ACC112 (cell line): ENCODE measurements around the gene UBL4B.

Experiments
- H2AFZ ChIP-seq: fragments of 200-600 bp; sonication (generic); one replicate; pipeline ENCODE4 v1.6.0; 2017; ENCODE audit warnings: antibody characterized with exemption, low read length; ENCODE audit not compliant: unreplicated experiment
- H3K27ac ChIP-seq: fragments of 200-600 bp; sonication (generic); 2 replicates; pipeline ENCODE4 v1.5.1; 2014; ENCODE audit warnings: low read depth, mild to moderate bottlenecking, antibody characterized with exemption, low read length, moderate library complexity
- H3K27me3 ChIP-seq: fragments of 200-600 bp; sonication (generic); 2 replicates; pipeline ENCODE4 v1.6.1; 2014; ENCODE audit warnings: mild to moderate bottlenecking, antibody characterized with exemption, low read length, moderate library complexity, mixed read lengths; ENCODE audit not compliant: insufficient read depth
- H3K36me3 ChIP-seq: fragments of 200-600 bp; sonication (generic); 2 replicates; pipeline ENCODE4 v1.6.1; 2016; ENCODE audit warnings: mild to moderate bottlenecking, antibody characterized with exemption, low read length, moderate library complexity, mixed read lengths; ENCODE audit not compliant: insufficient read depth
- H3K4me1 ChIP-seq: fragments of 200-600 bp; sonication (generic); one replicate; pipeline ENCODE4 v1.6.1; 2016; ENCODE audit warnings: low read length, mixed read lengths; ENCODE audit not compliant: insufficient read depth, unreplicated experiment, control insufficient read depth
- H3K4me3 ChIP-seq: fragments of 200-600 bp; sonication (generic); 2 replicates; pipeline ENCODE4 v1.5.1; 2014; ENCODE audit warnings: mild to moderate bottlenecking, low read depth, low read length
- H3K79me2 ChIP-seq: fragments of 200-600 bp; sonication (generic); one replicate; pipeline ENCODE4 v1.6.0; 2016; ENCODE audit warnings: low read length; ENCODE audit not compliant: control insufficient read depth, unreplicated experiment, insufficient read depth

UBL4B gene

DNA sequence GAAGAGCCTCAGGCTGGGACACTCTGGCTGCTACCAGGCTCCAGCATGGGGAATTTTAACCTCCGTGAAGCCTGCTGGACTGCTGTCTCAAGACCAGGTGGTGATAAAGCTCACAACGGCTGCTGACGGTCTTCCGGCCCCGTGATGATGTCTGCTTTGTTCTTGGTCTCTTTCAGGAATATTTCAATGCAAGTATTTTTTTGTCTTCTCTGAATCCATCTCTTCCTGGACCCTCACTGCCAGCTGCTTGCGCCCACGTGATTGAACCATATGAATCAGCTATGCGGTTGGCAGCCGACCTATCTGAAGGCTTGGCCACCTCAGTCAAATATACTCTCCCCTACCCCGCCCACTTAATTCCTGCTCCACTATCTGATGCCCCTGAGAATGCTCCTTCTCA lies 23.4 kb downstream of the UBL4B start:
- no peaks in the 10 kb centered on the region for H3K36me3 ChIP-seq
- no peak overlapping the region for H3K4me3 ChIP-seq
- H3K27me3 ChIP-seq = peaks cover 67% of the 10 kb centered on the region
- H2AFZ ChIP-seq = no peak overlapping the region
- no peaks in the 10 kb centered on the region for H3K4me1 ChIP-seq
- no peaks in the 10 kb centered on the region for H3K79me2 ChIP-seq
- no peak overlapping the region for H3K27ac ChIP-seq

- Histone ChIP-seq H2AFZ (no peak overlapping the region), H3K27me3 (peaks cover 73% of the 10 kb centered on the region), H3K4me3 (no peak overlapping the region), H3K36me3 (no peaks in the 10 kb centered on the region), H3K4me1 (no peaks in the 10 kb centered on the region), H3K27ac (no peak overlapping the region), H3K79me2 (no peaks in the 10 kb centered on the region)
Measured at GRCh38 chr1:110136911-110137310, 24.7 kb downstream of the UBL4B start.

DNA sequence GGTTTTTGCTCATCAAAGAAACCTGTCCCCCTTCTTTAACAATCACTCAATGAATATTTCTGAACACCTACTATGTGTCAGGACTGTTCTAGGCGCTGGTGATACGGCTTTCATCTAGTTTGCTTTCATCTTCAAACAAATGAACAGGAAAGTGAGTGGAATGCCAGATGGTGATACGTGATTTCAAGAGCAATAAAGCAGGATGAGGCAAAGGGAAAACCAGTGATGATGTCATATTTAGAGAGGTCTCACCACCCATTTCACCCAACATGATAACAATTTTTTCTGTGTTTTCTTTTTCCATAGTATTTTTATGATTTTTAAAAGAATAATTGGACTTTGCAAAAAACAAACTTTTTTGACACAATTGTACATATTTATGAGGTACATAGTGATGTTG lies 26.7 kb downstream of the UBL4B start:
- no peak overlapping the region for H2AFZ ChIP-seq
- no peak overlapping the region for H3K4me3 ChIP-seq
- H3K36me3 ChIP-seq = no peaks in the 10 kb centered on the region
- H3K27ac ChIP-seq = no peak overlapping the region
- H3K4me1 ChIP-seq = no peaks in the 10 kb centered on the region
- H3K79me2 ChIP-seq = no peaks in the 10 kb centered on the region
- peaks cover 91% of the 10 kb centered on the region for H3K27me3 ChIP-seq

DNA sequence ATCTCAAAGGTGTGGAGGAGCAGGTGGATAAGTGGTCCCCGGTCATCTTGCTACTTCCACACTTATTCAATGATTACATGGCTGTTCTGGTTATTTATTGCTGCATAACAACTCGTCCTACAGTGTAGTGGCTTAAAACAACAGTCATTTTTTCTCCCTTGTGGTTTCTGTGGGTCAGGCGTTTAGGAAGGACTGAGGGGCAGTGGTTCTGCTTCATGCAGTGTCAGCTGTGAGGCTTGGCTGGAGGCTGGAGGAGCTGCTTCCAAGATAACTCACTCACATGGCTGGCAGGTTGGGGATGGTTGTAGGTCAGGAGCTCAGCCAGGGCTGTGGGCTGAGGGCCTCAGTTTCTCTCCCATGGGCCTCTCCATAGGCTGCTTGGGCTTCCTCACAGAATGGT lies 32.1 kb downstream of the UBL4B start:
- Histone ChIP-seq H2AFZ (no peak overlapping the region), H3K36me3 (no peaks in the 10 kb centered on the region), H3K4me3 (no peak overlapping the region), H3K4me1 (no peaks in the 10 kb centered on the region), H3K27ac (no peak overlapping the region), H3K27me3 (peaks cover 98% of the 10 kb centered on the region), H3K79me2 (no peaks in the 10 kb centered on the region)

- H3K36me3 ChIP-seq = no peaks in the 10 kb centered on the region
- peaks cover 90% of the 10 kb centered on the region for H3K27me3 ChIP-seq
- no peak overlapping the region for H3K4me3 ChIP-seq
- H3K4me1 ChIP-seq = peaks cover 6% of the 10 kb centered on the region
- H3K79me2 ChIP-seq = no peaks in the 10 kb centered on the region
- H2AFZ ChIP-seq = no peak overlapping the region
- no peak overlapping the region for H3K27ac ChIP-seq
Measured at GRCh38 chr1:110148961-110149360, 36.7 kb downstream of the UBL4B start.

DNA sequence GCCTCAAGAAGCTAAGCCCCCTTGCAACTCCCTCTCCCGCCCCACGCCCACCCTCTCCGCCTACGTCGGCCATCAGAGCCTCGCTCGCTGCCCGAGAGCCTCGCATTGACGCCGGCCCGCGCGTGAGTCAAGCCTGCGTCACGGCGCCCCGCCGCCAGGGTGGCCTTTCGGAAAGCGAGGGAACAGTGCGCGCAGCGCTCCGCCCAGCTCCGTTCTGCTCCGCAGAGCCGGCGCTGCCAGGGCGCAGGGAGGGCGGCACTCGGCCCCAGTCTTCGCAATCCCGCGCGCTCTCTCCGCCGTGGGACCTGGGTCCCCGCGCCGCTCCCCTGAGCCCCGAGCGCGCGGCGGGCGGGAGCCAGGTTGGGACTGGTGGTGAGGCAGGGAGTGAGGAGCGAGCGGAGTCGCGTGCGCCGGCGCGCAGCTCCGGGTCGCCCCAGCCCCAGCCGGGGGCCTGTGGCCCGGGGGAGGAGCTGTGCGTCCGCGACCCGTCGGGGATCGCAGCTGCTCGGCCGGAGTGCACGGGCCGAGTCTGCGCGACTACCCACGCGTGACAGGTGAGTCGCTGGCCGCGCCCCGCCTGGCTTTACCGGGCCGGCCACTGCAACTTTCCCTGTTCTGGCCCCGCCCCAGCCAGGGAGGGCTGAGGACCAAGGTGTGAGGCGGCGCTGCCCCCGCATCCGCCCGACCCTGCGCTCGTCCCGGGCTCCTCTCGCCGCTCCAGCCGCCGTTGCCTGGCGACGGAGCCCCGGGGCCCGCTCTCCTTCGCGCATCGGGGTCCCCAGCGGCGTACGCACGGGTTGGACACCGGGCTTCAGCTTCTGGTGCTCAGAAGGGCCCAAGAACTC lies 38.3 kb downstream of the UBL4B start, which contains the start of gene SLC6A17:
Gene SLC6A17, plus strand, starts transcription at position 165 of the 845 bp plus-strand sequence. CDS start 16,436 bp downstream, outside the sequence.
- no peak within 1 kb of the TSS for H3K27ac ChIP-seq
- H3K27me3 ChIP-seq = peaks cover 90% of the 10 kb centered on the region
- H3K4me1 ChIP-seq = peaks cover 6% of the 10 kb centered on the region
- H3K4me3 ChIP-seq = peak within 1 kb of the TSS; percentile 84
- H3K79me2 ChIP-seq = no peaks in the 10 kb centered on the region
- H2AFZ ChIP-seq = peak within 1 kb of the TSS; percentile 40
- H3K36me3 ChIP-seq = no peaks in the 10 kb centered on the region

- Histone ChIP-seq H3K36me3 (no peaks in the 10 kb centered on the region), H2AFZ (peak overlapping the region; percentile 40), H3K27me3 (peaks cover 89% of the 10 kb centered on the region), H3K27ac (no peak overlapping the region), H3K4me1 (peaks cover 6% of the 10 kb centered on the region), H3K4me3 (peak overlapping the region; percentile 84), H3K79me2 (no peaks in the 10 kb centered on the region)
Measured at GRCh38 chr1:110151175-110151669, 39.0 kb downstream of the UBL4B start.

DNA sequence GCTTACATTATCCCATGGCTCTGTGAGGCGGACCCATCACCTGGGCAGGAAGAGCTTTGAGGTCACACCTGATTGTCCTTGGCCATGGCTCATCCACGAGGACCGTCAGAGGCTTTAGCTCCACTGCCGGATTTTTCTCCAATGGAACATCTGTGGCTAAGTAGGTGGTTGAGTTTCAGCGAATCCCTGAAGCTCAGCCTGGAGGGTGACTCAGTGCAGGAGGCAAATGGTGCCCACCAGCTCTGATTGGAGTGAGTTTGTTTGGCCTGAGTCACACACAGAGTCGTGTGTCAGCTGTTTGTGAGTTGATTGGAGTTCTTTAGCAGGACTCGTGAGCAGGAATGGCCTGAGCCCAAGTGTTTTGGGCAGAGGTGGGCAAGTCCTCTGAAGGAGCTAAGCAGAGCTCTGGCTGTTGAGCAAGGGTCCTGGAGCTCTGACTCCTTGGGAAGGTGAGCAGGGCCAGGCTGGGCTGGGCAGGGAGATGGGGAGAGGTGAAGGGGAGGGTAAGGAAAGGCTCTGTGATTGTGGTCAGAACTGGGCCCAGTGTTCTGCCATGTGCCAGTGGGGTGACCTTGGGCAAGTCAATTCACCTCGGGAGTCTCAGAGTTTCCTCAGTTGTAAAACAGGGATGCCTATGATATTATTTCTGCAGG lies 40.0 kb downstream of the UBL4B start:
- Histone ChIP-seq H3K4me1 (peaks cover 6% of the 10 kb centered on the region), H3K79me2 (no peaks in the 10 kb centered on the region), H3K4me3 (no peak overlapping the region), H3K27me3 (peaks cover 88% of the 10 kb centered on the region), H3K36me3 (no peaks in the 10 kb centered on the region), H2AFZ (no peak overlapping the region), H3K27ac (no peak overlapping the region)

DNA sequence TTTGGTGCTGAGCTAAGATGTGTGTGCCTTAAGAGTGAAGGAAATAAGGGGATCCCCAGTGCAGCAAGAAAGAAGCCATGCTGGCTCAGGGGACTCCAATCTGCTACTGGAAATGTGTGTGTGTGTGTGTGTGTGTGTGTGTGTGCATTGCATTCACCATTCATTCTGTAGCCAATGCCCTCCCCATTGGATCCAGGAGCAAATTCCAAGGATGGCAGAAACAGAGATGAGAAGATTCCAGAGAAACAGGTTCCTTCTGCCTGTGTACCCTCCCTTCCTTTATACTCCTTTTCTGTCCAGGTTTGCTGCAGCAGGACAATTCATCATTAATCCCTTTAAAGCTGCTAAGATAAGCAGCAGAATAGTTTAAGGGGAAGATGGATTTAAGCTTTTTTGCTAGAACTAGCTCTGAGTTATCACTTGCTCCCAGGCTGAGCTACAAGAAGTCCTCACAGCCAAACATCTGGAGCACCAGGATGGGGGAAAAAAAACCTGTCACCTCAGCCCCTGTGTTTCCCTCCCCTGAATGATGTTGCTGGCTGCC lies 41.2 kb downstream of the UBL4B start:
- Histone ChIP-seq H3K79me2 (no peaks in the 10 kb centered on the region), H3K27me3 (peaks cover 79% of the 10 kb centered on the region), H3K4me3 (no peak overlapping the region), H3K36me3 (no peaks in the 10 kb centered on the region), H3K27ac (no peak overlapping the region), H2AFZ (no peak overlapping the region), H3K4me1 (peaks cover 6% of the 10 kb centered on the region)

DNA sequence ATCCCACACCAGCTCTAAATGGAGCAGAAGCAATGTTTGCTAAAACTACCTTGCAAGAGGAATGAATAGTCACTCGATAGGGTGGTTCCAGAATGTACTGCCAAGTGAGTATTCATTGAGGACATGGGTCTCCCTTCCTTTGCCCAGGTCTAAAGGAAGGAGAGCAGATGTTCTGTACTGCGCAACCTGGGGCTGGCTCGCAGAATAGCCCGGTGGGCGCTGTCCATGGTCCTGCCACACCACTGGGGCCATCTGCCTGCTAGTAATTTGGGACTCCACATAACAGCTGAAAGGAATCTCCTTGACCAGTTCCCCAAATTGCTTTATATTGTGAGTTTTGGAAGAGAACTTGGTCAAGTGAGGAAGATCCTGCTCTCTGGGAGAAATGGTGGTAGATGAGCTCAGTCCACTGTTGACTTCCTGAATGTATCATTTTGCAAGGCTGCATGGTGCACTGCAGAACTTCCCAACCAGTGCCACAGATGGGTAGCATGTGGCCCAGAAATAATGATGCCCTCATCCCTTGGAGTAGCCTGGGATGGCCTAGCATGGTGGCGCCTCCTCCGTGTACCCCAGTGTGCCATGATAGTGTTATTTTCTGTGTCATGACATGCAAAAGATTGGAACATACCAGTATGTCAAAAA lies 43.8 kb downstream of the UBL4B start:
- Histone ChIP-seq H3K36me3 (no peaks in the 10 kb centered on the region), H3K27me3 (peaks cover 78% of the 10 kb centered on the region), H3K27ac (no peak overlapping the region), H2AFZ (no peak overlapping the region), H3K4me1 (peaks cover 4% of the 10 kb centered on the region), H3K79me2 (no peaks in the 10 kb centered on the region), H3K4me3 (no peak overlapping the region)
